ENCODE measurements around the gene NNT. TPM values are rescaled to one million over a fixed set of nuclear protein-coding genes. Genes with fewer than 3 reads are reported as not detected.
"Not testable (repeated sequence)": the region's sequence is repeated elsewhere in the genome, so short reads cannot be mapped to it uniquely, and the experiment has no call there.

NNT gene
- total RNA-seq, 2 experiments from 2014 or later = 55.4 to 77.5 TPM

DNA sequence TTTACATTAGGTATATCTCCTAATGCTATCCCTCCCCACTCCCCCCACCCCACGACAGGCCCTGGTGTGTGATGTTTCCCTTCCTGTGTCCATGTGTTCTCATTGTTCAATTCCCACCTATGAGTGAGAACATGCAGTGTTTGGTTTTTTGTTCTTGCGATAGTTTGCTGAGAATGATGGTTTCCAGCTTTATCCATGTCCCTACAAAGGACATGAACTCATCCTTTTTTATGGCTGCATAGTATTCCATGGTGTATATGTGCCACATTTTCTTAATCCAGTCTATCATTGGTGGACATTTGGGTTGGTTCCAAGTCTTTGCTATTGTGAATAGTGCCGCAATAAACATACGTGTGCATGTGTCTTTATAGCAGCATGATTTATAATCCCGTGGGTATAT, 64.4 kb downstream of the NNT start:
- H3K36me3 Mint-ChIP-seq (ENCODE audit: low read depth) = peaks cover 54% of the 10 kb centered on the region
- H3K4me3 Mint-ChIP-seq; CTCF ChIA-PET; H3K27ac Mint-ChIP-seq; POLR2A ChIA-PET; ATAC-seq; DNase-seq; H3K27me3 Mint-ChIP-seq; H3K9me3 Mint-ChIP-seq (ENCODE audit: low read depth); H3K4me1 Mint-ChIP-seq: not testable (repeated sequence)
- intact Hi-C loops (cut with DNase I, micrococcal nuclease) = loop anchor here in 1 of 2 experiments (10.0 kb wide), 2 partner anchors 667 to 1107 kb away; no protein-coding TSS in a partner anchor

DNA sequence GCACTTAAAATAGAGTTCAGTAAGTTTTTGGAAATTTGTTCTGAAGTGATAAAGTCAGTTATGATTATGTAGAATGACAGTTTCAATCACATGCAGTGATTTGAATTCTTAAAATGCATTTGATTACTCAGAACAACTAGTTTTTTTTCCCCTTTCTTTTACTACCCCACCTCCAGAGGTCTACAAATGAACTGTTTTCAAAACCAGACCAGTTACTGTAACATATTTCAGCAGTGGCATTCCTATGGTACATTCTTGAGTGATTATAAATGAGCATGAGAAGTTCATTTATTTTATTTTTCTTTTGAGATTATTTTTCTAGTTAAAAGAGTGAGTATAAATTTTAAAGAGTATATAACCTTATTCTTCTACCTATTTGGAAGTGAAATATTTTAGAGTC, 71.6 kb downstream of the NNT start:
- intact Hi-C loops (cut with DNase I, micrococcal nuclease) = no loop called here
- POLR2A ChIA-PET = no interaction called here
- DNase-seq (no peak), ATAC-seq (no peak)
- Mint-ChIP-seq H3K4me3 (no peak overlapping the region), H3K36me3 (ENCODE audit: low read depth) (peaks cover 38% of the 10 kb centered on the region), H3K4me1 (peaks cover 5% of the 10 kb centered on the region), H3K9me3 (ENCODE audit: low read depth) (no peaks in the 10 kb centered on the region), H3K27me3 (no peaks in the 10 kb centered on the region), H3K27ac (no peak overlapping the region)
- CTCF ChIA-PET = interaction anchor here (0.6 to 1.8 kb wide), 4 partner anchors 13 to 119 kb away, joined by 3 to 6 read pairs (median 4); no protein-coding TSS in a partner anchor

DNA sequence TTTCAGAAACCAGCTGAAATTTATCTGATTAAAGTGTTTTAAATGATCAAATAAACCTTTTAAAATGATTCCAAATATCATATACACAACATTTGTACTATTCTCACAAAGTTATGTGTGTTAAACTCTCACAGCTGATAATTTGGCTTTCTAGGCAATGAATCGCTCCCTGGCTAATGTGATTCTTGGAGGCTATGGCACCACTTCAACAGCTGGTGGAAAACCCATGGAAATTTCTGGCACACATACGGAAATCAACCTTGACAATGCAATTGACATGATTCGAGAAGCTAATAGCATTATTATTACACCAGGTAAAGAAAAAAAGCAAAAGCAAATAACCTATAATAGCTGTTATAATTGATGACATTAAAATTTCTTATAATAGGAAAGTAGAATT, 72.4 kb downstream of the NNT start:
- Mint-ChIP-seq H3K9me3 (ENCODE audit: low read depth) (no peaks in the 10 kb centered on the region), H3K27me3 (no peaks in the 10 kb centered on the region), H3K27ac (no peak overlapping the region), H3K36me3 (ENCODE audit: low read depth) (peaks cover 36% of the 10 kb centered on the region), H3K4me3 (no peak overlapping the region), H3K4me1 (peaks cover 5% of the 10 kb centered on the region)
- DNase-seq (no peak), ATAC-seq (no peak)
- intact Hi-C loops (cut with DNase I, micrococcal nuclease) = no loop called here
- ChIA-PET CTCF (interaction anchor here (1.0 to 1.8 kb wide), 3 partner anchors 12 to 44 kb away, joined by 4 to 6 read pairs (median 5); no protein-coding TSS in a partner anchor), POLR2A (no interaction called here)

DNA sequence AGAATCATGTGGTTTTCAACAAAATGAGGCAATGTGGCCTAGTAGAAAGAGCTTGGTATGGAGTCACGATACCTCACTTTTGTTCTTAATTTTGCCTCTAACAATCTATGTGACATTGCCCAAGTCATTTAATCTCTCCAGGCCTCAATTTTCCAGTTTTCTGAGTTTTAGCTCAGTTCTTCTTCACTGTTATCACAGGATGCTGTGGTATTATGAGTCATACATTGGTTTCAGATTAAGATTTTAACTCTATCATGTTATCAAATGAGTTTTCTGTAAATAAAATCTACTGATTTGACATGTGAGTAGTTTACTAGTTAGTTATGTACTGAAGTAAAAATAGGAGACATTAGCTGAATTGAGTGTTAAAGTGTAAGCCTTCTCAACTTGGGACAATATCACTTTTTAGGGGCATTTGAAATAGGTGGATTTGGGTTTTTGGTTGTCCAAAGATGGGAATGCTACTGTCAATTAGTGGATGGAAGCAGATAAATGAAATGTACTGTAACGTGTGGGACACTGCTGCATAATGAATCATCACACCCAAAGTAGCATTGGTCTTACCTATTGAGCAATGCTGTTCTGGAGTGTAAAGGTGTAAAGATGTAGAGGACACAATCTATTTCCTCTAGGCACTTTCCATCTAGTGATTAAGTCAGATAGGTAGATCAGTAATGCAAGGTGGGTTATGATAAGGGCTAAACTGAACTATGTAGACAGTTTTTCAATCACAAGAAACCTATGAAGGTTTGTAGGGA, 73.3 kb downstream of the NNT start:
- H3K4me1 Mint-ChIP-seq = peaks cover 5% of the 10 kb centered on the region
- ChIA-PET POLR2A (no interaction called here), CTCF (interaction anchor here (1.4 to 1.8 kb wide), 2 partner anchors 16 to 45 kb away, joined by 5 to 6 read pairs; no protein-coding TSS in a partner anchor)
- no peak overlapping the region for H3K4me3 Mint-ChIP-seq
- no peak overlapping the region for H3K27ac Mint-ChIP-seq
- no peaks in the 10 kb centered on the region for H3K27me3 Mint-ChIP-seq
- H3K36me3 Mint-ChIP-seq (ENCODE audit: low read depth) = peaks cover 34% of the 10 kb centered on the region
- H3K9me3 Mint-ChIP-seq (ENCODE audit: low read depth) = no peaks in the 10 kb centered on the region
- no peak for DNase-seq
- intact Hi-C loops (cut with DNase I, micrococcal nuclease) = no loop called here
- ATAC-seq = peak; percentile 49

DNA sequence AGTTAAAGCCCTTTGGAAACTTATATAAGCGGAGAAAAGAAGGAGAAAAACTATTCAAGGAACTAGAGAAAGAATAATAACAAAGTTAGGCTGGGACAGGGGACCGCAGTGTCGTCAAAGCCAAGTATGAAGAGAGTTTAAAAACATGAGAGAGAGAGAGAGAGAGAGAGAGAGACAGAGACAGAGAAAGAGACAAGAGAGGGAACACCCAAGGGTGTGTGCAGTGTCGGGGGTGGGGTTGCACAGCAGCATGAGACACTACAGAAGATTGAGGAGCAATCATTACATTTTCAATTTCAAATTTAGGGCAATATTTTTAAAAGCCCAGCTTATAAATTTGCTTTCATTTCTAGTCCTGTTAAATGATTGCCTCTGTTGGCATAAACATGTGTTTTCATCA, 74.3 kb downstream of the NNT start:
- ATAC-seq (no peak), DNase-seq (no peak)
- Mint-ChIP-seq H3K4me3 (no peak overlapping the region), H3K36me3 (ENCODE audit: low read depth) (peaks cover 31% of the 10 kb centered on the region), H3K27ac (no peak overlapping the region), H3K9me3 (ENCODE audit: low read depth) (no peaks in the 10 kb centered on the region), H3K27me3 (no peaks in the 10 kb centered on the region), H3K4me1 (peaks cover 5% of the 10 kb centered on the region)
- CTCF ChIA-PET = no interaction called here
- POLR2A ChIA-PET = no interaction called here
- intact Hi-C loops (cut with DNase I, micrococcal nuclease) = no loop called here

DNA sequence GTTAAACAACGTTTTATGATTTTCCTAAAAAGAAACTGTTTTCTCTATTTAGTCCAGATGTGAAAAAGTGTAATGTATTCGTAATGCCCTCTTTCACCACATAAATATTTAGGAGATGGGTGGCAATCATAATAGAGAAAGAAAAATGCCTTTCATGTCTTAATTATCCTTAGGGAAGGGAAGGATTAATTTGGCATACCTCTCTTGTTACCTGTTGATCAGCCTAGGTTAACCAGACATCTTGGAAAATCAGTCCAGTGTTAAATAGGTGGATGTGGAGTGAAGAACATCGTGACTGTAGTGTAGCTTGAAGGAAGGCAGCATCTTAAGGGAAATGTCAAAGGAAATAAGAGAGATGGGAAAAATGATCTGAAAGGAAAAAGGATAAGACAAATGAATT, 76.2 kb downstream of the NNT start:
- H3K36me3 Mint-ChIP-seq (ENCODE audit: low read depth) = peaks cover 28% of the 10 kb centered on the region
- no peaks in the 10 kb centered on the region for H3K9me3 Mint-ChIP-seq (ENCODE audit: low read depth)
- no peak for DNase-seq
- intact Hi-C loops (cut with DNase I, micrococcal nuclease) = no loop called here
- H3K4me1 Mint-ChIP-seq = peaks cover 9% of the 10 kb centered on the region
- POLR2A ChIA-PET = no interaction called here
- no peak overlapping the region for H3K27ac Mint-ChIP-seq
- no peak overlapping the region for H3K4me3 Mint-ChIP-seq
- CTCF ChIA-PET = no interaction called here
- ATAC-seq = no peak
- H3K27me3 Mint-ChIP-seq = no peaks in the 10 kb centered on the region

DNA sequence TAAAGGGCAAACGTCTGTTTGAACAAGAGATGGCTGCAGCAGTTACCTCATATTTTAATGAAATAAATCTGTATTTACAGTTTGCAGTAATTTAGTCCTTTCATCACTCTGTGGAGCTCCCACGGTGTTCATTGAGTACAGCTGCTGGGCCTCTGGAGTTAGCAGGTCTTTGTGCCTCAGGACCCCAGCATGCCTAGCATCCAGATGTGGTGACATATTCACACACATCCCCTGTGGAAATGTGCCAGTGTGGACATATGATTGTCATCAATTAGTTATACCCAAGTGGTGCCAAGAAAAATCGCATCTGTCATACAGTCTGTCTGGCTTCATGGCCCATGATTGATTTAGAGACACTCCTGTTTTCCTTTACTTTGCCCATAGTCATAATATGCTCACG, 77.3 kb downstream of the NNT start:
- ATAC-seq = no peak
- no peak overlapping the region for H3K27ac Mint-ChIP-seq
- no peaks in the 10 kb centered on the region for H3K27me3 Mint-ChIP-seq
- no peak overlapping the region for H3K4me3 Mint-ChIP-seq
- no peak for DNase-seq
- ChIA-PET POLR2A (no interaction called here), CTCF (interaction anchor here (0.6 to 0.9 kb wide), 3 partner anchors 17 to 305 kb away, joined by 3 to 4 read pairs (median 3); no protein-coding TSS in a partner anchor)
- no peaks in the 10 kb centered on the region for H3K9me3 Mint-ChIP-seq (ENCODE audit: low read depth)
- H3K36me3 Mint-ChIP-seq (ENCODE audit: low read depth) = peaks cover 32% of the 10 kb centered on the region
- intact Hi-C loops (cut with DNase I, micrococcal nuclease) = no loop called here
- H3K4me1 Mint-ChIP-seq = peaks cover 7% of the 10 kb centered on the region

DNA sequence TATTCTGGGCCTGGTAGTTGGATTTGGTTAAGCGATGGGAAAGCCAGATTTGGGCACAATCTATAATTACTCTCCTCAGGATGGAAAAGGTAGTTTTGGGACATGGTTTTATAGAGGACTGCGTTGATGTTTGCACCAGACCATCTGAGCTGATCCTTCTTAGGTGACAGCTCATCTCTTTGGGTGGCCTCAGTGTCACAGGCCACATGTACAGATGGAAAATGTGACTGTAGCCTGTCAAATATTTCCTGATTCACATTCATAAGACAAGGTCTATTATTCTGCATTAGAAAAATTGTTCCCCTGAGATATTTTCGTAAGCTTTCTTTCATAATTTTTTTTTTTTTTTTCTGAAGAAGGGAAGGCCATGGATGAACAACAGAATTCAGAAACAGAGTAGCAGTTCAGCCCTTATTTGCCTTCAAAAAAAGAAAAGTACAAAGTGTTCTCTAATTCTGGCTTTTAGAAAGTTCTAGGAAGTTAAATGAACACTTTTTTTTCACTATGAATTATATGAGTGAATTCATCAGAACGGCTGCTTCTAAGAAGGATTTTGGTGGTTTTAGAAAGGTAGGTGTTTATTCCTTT, 81.0 kb downstream of the NNT start:
- CTCF ChIA-PET = interaction anchor here (1.2 kb wide), 1 partner anchor 14 kb away, joined by 3 read pairs; no protein-coding TSS in a partner anchor
- no peaks in the 10 kb centered on the region for H3K27me3 Mint-ChIP-seq
- POLR2A ChIA-PET = no interaction called here
- H3K9me3 Mint-ChIP-seq (ENCODE audit: low read depth) = peaks cover 2% of the 10 kb centered on the region
- ATAC-seq (no peak), DNase-seq (no peak)
- intact Hi-C loops (cut with DNase I, micrococcal nuclease) = no loop called here
- H3K4me3 Mint-ChIP-seq = no peak overlapping the region
- H3K27ac Mint-ChIP-seq = no peak overlapping the region
- peaks cover 5% of the 10 kb centered on the region for H3K4me1 Mint-ChIP-seq
- peaks cover 48% of the 10 kb centered on the region for H3K36me3 Mint-ChIP-seq (ENCODE audit: low read depth)

DNA sequence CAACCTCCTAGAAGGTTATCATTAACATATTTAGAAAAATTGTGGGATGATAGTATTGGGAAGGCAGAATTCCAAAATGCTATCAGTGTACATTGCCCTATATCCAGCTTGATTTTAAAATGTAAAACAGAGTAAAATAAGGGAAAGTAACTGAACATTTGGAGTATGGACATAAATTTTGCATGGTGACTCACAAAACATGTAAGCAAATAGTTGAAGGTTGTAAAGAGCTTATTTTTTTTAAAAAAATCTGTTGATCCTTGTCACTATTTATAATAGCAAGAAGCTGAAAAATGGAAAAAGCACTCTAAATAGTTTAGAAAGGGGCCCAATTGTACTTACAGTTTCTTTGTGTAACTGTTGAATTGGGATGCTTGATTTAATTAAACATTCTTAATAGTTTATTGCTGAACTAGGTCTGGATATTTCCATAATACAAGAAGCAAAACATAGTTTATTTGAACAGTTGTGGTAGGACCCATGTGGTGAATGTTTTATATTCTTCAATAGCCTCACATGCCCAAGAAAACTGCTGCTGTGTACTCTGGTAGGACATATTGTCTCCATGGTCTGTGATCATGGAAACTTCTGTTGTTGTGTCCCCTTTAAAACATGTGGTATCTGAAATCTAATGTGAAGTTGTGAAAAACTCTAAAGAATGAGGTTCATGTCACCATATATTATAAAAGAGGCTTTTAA, 82.4 kb downstream of the NNT start:
- ATAC-seq = no peak
- H3K27me3 Mint-ChIP-seq = no peaks in the 10 kb centered on the region
- peaks cover 5% of the 10 kb centered on the region for H3K4me1 Mint-ChIP-seq
- ChIA-PET POLR2A (no interaction called here), CTCF (interaction anchor here (0.6 to 1.0 kb wide), 3 partner anchors 54 to 1143 kb away, joined by 3 read pairs; no protein-coding TSS in a partner anchor)
- H3K9me3 Mint-ChIP-seq (ENCODE audit: low read depth) = peaks cover 7% of the 10 kb centered on the region
- H3K27ac Mint-ChIP-seq = no peak overlapping the region
- H3K36me3 Mint-ChIP-seq (ENCODE audit: low read depth) = peaks cover 55% of the 10 kb centered on the region
- intact Hi-C loops (cut with DNase I, micrococcal nuclease) = no loop called here
- no peak overlapping the region for H3K4me3 Mint-ChIP-seq
- DNase-seq = no peak

DNA sequence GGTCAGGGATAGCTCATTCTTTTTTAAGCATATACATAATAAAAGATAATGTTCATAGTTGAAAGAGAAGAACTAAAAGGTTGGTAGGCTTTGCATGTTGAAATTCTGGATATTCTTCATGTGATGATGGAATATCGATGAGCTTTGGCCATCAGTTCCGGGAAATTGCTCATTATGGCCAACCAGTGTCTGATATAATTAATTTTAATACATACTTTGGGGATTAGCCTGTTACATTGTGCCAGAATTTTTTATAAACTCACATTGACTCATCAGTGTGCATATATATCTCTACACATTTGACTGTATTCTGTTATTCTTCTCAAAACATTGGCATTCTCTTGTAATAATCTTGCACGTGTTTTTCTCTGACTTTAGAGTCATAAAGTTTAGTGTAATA, 84.3 kb downstream of the NNT start:
- no peak overlapping the region for H3K27ac Mint-ChIP-seq
- no peaks in the 10 kb centered on the region for H3K27me3 Mint-ChIP-seq
- no peak for DNase-seq
- peaks cover 55% of the 10 kb centered on the region for H3K36me3 Mint-ChIP-seq (ENCODE audit: low read depth)
- intact Hi-C loops (cut with DNase I, micrococcal nuclease) = no loop called here
- peaks cover 5% of the 10 kb centered on the region for H3K4me1 Mint-ChIP-seq
- ATAC-seq = no peak
- peaks cover 7% of the 10 kb centered on the region for H3K9me3 Mint-ChIP-seq (ENCODE audit: low read depth)
- CTCF ChIA-PET = interaction anchor here (0.8 kb wide), 1 partner anchor 12 kb away, joined by 4 read pairs; no protein-coding TSS in a partner anchor
- POLR2A ChIA-PET = no interaction called here
- no peak overlapping the region for H3K4me3 Mint-ChIP-seq

DNA sequence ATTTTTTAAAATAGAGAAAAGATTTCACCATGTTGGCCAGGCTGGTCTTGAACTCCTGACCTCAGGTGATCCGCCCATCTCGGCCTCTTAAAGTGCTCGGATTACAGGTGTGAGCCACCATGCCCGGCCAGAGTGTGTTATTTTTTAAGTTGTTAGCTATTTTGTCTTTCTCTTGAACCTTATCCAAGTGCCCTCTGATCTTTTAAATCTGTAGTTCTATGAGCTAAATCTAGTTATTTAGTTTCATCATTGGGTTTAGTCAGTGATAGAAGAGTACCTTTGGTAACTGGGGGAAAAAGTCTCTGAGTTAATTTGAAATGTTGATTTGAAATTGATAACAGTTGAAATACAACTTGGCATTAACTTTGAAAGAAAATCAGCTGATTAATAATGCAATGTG, 88.3 kb downstream of the NNT start:
- ChIA-PET POLR2A (no interaction called here), CTCF (interaction anchor here (1.5 kb wide), 1 partner anchor 18 kb away, joined by 6 read pairs; no protein-coding TSS in a partner anchor)
- ATAC-seq (no peak), DNase-seq (no peak)
- peaks cover 70% of the 10 kb centered on the region for H3K36me3 Mint-ChIP-seq (ENCODE audit: low read depth)
- H3K27me3 Mint-ChIP-seq = no peaks in the 10 kb centered on the region
- peaks cover 5% of the 10 kb centered on the region for H3K4me1 Mint-ChIP-seq
- no peak overlapping the region for H3K27ac Mint-ChIP-seq
- H3K9me3 Mint-ChIP-seq (ENCODE audit: low read depth) = peaks cover 31% of the 10 kb centered on the region
- intact Hi-C loops (cut with DNase I, micrococcal nuclease) = no loop called here
- no peak overlapping the region for H3K4me3 Mint-ChIP-seq

Data from activated CD4-positive, alpha-beta T cell treated with anti-CD3 and anti-CD28 coated beads for 36 hours (primary cell).